ENCODE measurements around the gene NDST1. TPM values are rescaled to one million over a fixed set of nuclear protein-coding genes. Genes with fewer than 3 reads are reported as not detected.

Gene NDST1
- polyA plus RNA-seq, 3 donors = 19.0 to 45.4 (median 35.5) TPM

- WGBS, 3 donors = 89 to 97% (median 97%) methylated on average over 7 of the region's 7 CpGs
- no peak overlapping the region for H3K27ac ChIP-seq (ENCODE audit: low read depth, low read length)
Observed at GRCh38 chr5:150532151-150532550, 24.2 kb downstream of the NDST1 start.

DNA sequence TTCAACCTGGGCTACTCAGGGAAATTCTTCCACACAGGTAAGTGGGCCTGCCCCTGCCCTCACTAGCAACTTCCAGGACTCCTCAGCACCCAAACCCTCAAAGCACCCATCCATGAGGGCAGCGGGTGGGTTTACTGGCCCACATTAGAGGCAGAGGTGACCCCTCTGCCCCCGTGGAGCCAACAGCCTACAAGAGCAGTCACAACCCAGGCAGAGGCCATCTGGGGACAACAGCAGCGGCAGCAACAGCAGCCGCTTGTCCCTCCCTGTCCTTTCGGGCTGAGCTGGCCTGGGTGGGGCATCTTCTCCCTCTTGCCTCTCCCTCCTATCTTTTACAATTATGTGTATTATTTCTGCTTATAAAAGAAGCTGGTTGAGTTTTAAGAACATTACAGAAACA is 25.1 kb downstream of the NDST1 start:
- no peak overlapping the region for H3K27ac ChIP-seq (ENCODE audit: low read depth, low read length)
- WGBS, 3 donors = 83 to 89% (median 86%) methylated on average over 5 of the region's 5 CpGs

GRCh38 chr5:150534811-150535210 is 26.9 kb downstream of the NDST1 start:
- WGBS, 3 donors = 43 to 88% (median 85%) methylated on average over 9 of the region's 9 CpGs

GRCh38 chr5:150535611-150536010 is 27.7 kb downstream of the NDST1 start:
- H3K27ac ChIP-seq (ENCODE audit: low read depth, low read length) = no peak overlapping the region
- 91 to 95% (median 94%) methylated on average over 14 of the region's 14 CpGs for WGBS, 3 donors

More at GRCh38 chr5:150534811-150535210, 26.9 kb downstream of the NDST1 start:
- H3K27ac ChIP-seq (ENCODE audit: low read depth, low read length) = no peak overlapping the region

DNA sequence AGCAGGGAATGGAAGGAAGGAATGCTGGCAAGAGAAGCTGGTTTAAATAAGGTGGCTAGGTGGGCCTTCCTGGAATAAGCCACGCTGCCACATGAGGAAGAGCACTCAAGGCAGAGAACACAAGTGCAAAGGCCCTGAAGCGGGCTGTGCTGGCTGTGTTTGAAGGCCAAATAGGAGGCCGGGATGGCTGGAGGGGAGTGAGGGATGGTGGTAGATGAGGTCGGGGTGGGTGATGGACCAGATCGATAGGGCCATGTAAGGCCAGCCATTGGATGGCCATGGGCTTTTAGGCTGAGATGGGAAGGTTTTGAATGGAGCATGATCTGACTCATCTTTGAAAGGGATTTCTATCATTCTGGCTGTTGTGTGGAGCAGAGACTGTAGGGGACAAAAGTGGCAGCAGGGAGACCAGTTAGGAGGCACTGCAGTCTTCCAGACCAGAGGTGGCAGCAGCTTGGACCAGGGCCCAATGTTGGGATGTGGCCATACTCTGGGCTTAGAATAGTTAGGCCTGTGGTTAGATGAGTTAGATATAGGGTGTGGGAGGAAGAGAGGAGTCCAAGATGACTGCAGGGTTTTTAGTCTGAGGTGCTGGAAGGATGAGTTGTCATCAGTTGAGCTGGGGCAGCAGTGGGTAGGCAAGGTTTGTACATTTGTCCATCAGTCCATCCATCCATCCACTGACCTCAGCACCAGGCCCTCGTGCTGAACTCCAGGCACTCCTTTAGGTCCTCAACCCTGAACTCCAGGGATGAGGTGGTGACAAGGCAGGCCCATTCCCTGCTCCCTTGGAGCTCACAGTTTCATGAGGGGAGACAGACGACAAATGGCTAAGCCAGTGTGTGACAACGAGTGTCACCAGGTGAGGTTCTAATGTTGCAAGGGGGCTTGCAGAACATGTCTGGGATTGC is 30.3 kb downstream of the NDST1 start:
- WGBS, 3 donors = 80 to 85% (median 85%) methylated on average over 8 of the region's 8 CpGs
- no peak overlapping the region for H3K27ac ChIP-seq (ENCODE audit: low read depth, low read length)

DNA sequence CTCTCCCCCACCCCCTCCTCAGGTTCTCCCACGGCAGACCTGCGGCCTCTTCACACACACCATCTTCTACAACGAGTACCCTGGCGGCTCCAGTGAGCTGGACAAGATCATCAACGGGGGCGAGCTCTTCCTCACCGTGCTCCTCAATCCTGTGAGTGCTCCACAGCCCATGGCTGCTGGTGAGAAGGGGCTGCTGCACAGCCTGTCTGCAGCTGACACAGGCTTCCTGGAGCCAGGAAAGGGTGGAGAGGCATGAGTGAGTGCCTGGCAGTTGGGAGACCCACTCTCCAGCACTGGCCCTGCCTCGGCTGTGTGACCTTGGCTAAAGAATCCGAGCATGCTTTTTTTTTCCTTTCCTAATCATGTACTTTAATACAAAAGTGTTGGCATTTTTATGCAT is 31.3 kb downstream of the NDST1 start:
- 65 to 83% (median 80%) methylated on average over 9 of the region's 9 CpGs for WGBS, 3 donors
- no peak overlapping the region for H3K27ac ChIP-seq (ENCODE audit: low read depth, low read length)

DNA sequence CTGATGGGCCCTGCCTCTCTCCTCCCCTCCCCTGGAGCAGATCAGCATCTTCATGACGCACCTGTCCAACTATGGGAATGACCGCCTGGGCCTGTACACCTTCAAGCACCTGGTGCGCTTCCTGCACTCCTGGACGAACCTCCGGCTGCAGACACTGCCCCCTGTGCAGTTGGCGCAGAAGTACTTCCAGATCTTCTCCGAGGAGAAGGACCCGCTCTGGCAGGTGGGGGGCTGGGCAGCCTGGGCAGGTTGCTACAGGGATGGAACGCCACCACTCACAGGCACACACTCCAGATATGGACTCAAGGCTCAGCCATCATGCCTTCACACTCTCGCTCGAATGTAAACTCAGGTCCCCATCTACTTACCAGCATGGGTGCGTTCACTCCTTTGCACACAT is 32.1 kb downstream of the NDST1 start:
- 91 to 95% (median 92%) methylated on average over 11 to 12 of the region's 12 CpGs for WGBS, 3 donors
- H3K27ac ChIP-seq (ENCODE audit: low read depth, low read length) = no peak overlapping the region

DNA sequence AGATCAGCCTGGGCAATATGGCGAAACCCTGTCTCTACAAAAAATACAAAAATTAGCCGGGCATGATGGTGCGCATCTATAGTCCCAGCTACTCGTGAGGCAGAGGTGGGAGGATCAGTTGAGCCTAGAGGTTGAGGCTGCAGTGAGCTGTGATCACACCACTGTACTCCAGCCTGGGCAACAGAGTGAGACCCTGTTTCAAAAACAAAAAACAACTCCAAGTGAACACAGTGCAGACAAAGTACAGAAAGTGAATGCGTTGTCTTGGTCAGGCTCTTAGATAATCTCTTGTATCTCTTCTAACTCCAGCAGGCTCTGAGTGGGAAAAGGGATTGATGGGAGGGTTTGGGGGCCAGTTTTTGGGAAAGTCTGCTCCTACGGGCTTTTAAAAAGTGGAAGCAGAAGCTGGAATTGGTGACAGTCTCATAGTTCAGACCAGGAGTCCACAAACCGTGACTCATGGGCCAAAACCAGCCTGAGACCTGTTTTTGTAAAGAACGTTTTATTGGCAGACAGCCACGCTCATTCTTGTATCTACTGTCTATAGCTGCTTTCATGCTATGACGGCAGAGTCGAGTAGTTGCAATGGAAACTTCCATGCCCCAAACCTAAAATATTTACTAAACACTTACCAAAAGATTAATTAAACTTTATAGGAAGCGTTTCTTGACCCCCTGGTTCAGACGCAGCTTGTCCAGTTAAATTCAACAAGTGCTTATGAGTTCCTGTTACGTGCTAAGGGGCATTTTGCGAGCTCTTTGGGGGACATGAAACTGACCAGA is 32.9 kb downstream of the NDST1 start:
- no peak overlapping the region for H3K27ac ChIP-seq (ENCODE audit: low read depth, low read length)
- WGBS, 3 donors = 76 to 85% (median 78%) methylated on average over 15 of the region's 15 CpGs

- 94 to 96% (median 95%) methylated on average over 6 of the region's 6 CpGs for WGBS, 3 donors
Observed at GRCh38 chr5:150541397-150541675, 33.4 kb downstream of the NDST1 start.

DNA sequence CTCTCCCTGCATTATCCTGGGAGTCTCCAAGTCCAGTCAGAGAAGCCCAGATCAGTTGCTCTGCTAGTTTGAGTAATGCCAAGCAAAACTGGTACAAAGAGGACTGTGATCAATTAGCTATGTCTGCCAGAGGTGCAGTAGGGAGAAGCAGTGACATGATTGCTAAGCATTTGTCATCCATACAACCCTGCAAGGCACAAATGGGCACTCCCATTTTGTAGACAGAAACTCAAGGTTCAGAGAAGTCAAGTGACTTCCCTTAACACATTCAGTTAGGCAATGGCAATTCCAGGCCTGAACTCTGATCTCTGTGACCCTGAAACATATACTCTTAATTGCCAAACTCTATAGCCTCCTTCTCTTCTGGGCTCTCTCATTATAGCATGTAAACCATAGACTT is 34.0 kb downstream of the NDST1 start:
- H3K27ac ChIP-seq (ENCODE audit: low read depth, low read length) = no peak overlapping the region

More at GRCh38 chr5:150541397-150541675, 33.4 kb downstream of the NDST1 start:
- no peak overlapping the region for H3K27ac ChIP-seq (ENCODE audit: low read depth, low read length)

DNA sequence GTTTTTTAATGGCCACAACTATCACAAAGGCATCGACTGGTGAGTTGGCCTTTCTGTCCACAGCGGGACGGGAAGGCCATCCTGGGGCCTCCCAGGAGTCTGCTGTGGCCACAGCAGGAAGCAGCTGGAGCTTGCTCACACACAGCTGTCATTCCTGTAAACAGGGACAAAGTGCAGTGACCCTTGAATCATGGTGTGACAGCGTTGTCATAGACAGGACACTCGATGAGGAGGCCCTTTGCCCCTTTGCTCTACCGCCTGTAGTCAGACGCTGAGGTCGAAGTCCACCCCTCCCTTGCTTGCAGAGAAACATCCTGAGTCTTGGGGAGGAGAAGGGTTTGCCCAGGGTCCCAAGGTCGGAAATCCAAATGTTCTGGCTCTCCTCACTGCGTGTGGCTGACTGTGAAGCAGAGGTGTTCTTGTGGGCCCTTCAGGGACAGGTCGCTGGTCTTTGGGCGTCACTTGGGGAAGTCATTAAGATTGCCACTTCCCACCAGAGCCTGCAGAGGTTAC is 35.1 kb downstream of the NDST1 start:
- WGBS, 3 donors = 41 to 59% (median 55%) methylated on average over 12 of the region's 12 CpGs
- no peak overlapping the region for H3K27ac ChIP-seq (ENCODE audit: low read depth, low read length)

DNA sequence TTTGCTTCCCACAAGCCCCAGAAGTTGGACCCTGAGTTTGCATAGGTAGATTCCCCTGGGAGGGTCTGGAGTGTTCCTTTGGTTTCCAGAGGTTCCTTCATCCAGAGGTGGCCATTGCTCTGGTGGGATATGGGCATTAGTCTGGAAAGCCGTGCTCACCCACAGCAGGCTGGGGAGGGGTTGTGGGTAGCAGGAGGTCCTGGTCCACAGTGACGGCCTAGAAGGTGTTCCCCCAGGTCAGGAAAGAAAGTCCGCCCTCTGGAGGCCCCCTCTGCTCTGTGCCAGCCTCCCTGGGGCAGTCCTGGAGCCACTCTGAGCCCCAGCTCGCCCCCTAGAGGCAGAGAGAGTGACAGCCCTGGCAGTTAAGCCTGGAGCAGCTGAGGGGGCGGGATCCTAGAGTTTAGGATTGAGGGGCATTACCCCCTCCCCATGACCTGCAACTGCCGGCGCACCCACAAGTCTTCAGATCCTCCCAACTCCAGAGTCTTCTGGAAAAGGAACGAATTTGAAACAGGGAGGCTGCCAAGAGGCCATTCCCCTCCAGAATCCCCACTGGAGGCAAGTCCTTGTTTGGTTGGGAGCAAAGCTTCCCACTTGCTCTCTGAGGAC is 36.8 kb downstream of the NDST1 start:
- 40 to 54% (median 49%) methylated on average over 8 of the region's 8 CpGs for WGBS, 3 donors
- no peak overlapping the region for H3K27ac ChIP-seq (ENCODE audit: low read depth, low read length)

- WGBS, 3 donors = 91 to 94% (median 92%) methylated on average over 13 of the region's 13 CpGs
- no peak overlapping the region for H3K27ac ChIP-seq (ENCODE audit: low read depth, low read length)
Observed at GRCh38 chr5:150545246-150545645, 37.3 kb downstream of the NDST1 start.

DNA sequence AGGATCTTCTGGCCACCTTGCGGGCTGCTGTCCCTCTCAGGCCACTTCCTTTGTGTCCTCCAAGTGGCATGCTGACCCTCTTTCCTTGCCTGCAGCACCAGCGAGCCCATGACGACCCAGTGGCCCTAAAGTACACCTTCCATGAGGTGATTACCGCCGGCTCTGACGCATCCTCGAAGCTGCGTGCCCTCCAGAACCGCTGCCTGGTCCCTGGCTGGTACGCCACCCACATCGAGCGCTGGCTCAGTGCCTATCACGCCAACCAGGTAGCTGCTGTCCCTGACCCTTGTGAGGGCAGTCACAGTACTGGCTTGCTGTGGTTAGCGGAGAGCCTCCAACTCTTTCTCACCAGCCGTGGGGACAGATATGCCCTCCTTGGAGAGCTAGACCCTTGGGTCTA is 40.2 kb downstream of the NDST1 start:
- H3K27ac ChIP-seq (ENCODE audit: low read depth, low read length) = no peak overlapping the region
- WGBS, 3 donors = 76 to 95% (median 94%) methylated on average over 15 of the region's 15 CpGs

GRCh38 chr5:150549735-150550134 is 41.8 kb downstream of the NDST1 start:
- 94 to 97% (median 96%) methylated on average over 1 of the region's 1 CpG for WGBS, 3 donors
- no peak overlapping the region for H3K27ac ChIP-seq (ENCODE audit: low read depth, low read length)

GRCh38 chr5:150550286-150550685 is 42.4 kb downstream of the NDST1 start:
- WGBS, 3 donors = 49 to 79% (median 56%) methylated on average over 8 of the region's 8 CpGs
- H3K27ac ChIP-seq (ENCODE audit: low read depth, low read length) = no peak overlapping the region

GRCh38 chr5:150551066-150551465 is 43.1 kb downstream of the NDST1 start:
- H3K27ac ChIP-seq (ENCODE audit: low read depth, low read length) = no peak overlapping the region
- 63 to 84% (median 66%) methylated on average over 2 of the region's 2 CpGs for WGBS, 3 donors

DNA sequence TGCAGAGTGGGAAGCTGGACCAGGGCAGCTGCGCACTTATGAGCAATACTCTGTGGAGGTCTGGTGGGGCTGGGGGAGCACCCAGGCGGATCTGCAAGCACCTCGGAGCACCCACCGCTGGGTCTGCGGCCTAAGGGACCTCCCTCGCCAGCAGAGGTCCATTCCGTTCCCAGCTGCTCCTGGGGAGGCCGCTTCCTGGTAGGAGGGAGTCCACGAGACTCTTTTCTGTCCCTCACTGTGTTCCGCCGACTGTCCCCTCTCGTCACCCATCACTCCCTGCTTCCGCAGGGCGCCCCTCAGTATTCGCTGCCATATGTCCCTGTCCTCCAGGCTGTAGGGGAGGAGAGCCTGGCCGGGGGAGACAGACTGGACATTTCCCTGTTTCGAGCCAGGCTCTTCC is 45.5 kb downstream of the NDST1 start:
- 88 to 96% (median 95%) methylated on average over 17 of the region's 17 CpGs for WGBS, 3 donors
- H3K27ac ChIP-seq (ENCODE audit: low read depth, low read length) = no peak overlapping the region

DNA sequence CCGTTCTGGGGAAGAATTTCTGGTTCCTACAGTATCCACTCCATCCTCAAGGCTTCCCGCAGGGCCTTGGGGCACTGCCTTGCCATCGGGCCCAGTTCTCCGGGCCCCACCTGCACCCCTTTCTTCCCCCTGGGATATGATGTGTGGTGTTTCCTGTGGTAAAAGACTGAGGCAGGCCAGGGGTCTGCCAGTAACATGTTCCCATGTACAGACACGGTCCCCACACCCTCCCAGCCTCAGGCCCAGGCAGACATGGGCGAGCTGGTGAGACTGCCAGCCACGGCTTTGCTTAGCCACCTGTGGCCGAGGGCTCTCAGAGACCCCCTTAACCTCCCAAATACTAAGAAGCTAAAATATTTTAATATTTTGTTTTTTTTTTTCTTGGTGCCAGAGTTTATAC is 46.0 kb downstream of the NDST1 start:
- WGBS, 3 donors = 88 to 92% (median 91%) methylated on average over 8 of the region's 8 CpGs
- no peak overlapping the region for H3K27ac ChIP-seq (ENCODE audit: low read depth, low read length)

Data from adipose tissue (tissue), 3 donors.